Kidney glomerular epithelial cell (primary cell): ENCODE data around the gene FBLIM1.

Experiments
- DNase-seq: peaks from one replicate; lab custom pipeline; 2025; lab: John Stamatoyannopoulos, UW

Gene FBLIM1

GRCh38 chr1:15748690-15749398 lies 9.8 kb upstream of the FBLIM1 start:
- no peak for DNase-seq

- no peak for DNase-seq
Measured at GRCh38 chr1:15749399-15750291, 8.9 kb upstream of the FBLIM1 start.

DNA sequence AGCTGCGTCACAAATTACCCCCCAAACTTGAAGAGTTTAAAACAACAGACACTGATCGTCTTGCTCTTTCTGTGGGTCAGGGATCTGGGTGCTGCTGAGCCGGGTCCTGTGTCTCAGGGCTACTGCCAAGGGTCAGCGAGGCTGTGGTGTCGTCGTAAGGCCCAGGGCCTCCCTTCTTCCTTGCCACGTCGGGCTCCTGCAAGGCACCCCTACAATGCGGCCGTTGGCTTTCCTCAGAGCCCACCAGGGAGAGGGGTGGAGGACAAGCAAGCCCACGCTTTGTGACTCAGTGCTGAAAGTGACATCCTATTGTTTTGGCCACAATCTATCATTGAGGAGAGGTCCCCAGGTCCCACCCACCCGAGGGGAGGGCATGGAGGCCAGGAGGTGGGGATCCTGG lies 7.7 kb upstream of the FBLIM1 start:
- no peak for DNase-seq

- no peak for DNase-seq
Measured at GRCh38 chr1:15751717-15752116, 6.9 kb upstream of the FBLIM1 start.

- no peak for DNase-seq
Measured at GRCh38 chr1:15753776-15754175, 4.8 kb upstream of the FBLIM1 start.

DNA sequence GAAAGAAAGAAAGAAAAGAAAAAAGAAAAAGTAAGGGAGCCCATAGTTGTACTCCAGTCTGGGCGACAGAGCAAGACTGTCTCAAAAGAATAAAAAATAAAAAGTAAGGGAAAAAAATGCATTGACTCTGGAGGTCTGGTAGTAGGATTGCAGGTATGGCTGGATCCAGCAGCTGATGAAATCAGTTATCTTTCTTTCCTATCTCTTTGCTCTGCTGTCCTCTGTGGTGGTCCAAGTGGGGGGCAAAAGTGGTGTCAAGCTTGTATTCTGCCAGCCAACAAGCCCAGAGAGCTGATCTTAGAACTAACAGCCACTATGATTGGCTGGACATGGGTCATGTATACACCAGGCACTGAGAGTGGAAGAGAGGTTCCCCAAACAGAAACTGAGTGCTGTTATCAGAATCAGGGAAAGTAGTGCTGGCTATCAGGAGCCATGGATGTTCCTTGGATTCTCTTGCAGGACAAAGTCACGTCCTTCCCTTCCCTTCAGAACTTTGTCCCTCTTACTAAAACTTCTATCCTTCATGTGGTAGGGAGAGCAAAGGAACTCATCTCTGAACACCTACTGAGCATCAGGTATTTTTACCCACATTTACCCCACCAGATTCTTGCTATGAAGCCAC lies 3.5 kb upstream of the FBLIM1 start:
- no peak for DNase-seq

- no peak for DNase-seq
Measured at GRCh38 chr1:15755646-15756040, 3.0 kb upstream of the FBLIM1 start.

DNA sequence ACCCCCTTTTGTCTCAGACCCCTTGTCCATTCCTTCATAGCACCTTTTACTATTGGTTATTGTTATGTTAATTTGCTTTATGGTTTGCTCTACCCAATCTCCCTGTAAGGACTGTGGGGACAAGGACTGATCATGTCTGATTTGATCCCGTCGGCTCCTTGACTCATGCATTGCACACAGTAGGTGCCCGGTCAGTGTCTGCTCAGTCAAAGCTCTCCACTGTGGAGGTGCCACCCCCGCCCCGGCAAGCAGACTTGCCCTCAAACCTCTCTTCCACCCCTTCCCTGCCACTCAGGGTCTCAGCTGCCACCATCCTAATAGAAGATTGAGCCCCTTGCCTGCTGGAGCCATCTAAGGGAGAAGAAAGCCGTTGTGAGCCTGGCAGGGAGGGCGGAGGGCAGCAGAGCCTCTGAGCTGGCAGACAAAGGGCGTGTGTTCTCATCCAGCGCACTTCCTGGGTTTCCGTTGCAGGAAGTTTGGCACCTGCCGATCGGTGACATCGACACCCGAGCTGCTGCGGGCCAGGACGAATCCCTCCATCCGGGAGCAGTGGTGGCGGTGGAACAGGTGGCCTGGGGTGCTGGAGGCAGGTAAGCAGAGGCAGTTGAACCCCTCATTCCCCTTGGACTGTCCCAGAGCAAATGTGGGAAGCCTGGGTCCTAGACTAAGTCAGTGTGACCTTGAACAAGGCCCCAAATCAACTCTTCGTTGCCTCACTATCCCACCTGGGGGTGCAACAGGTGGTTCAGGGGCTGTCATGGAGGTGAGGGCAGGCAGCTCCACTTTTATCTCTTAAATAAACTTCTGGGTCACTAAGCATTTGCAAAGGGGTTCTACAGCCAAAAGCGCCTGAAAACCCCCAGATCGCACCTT lies 2.2 kb upstream of the FBLIM1 start:
- no peak for DNase-seq

- no peak for DNase-seq
Measured at GRCh38 chr1:15757016-15757543, 1.5 kb upstream of the FBLIM1 start.

DNA sequence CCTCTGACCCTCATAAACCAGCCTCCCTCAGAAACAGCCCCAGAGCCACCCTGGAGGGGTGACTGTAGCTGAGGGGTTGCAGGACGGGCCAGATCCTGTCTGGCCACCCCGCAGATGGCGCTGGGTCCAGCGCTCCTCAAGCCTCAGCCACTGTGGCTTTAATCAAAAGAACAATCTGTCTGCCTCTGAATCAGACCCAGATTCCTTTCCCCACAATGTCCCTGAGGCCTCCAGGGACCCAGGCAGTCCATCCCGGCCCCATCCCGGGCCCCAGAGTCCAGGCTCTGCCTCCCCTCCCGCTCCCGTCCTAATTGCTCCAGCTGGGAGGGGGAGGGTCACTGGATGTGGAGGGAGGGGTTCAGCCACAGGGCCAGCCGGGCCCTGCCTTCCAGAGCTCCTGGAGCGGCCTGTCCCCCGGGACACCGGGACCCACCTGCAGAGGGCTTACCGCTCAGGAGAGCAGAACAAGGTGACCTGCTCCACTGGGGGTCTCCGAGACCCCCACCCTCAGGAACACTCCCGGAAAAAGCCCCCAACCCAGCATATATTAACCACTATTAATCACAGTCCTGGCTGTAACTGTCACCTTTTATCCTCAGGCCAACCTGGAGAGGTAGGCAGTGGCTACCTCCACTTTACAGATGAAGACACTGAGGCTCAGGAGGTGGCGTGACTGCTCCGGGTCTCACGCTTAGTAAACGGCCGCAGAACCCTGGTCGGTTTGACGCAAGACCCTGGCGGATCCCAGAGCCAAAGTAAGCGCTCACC lies 836 bp upstream of the FBLIM1 start:
- no peak for DNase-seq

DNA sequence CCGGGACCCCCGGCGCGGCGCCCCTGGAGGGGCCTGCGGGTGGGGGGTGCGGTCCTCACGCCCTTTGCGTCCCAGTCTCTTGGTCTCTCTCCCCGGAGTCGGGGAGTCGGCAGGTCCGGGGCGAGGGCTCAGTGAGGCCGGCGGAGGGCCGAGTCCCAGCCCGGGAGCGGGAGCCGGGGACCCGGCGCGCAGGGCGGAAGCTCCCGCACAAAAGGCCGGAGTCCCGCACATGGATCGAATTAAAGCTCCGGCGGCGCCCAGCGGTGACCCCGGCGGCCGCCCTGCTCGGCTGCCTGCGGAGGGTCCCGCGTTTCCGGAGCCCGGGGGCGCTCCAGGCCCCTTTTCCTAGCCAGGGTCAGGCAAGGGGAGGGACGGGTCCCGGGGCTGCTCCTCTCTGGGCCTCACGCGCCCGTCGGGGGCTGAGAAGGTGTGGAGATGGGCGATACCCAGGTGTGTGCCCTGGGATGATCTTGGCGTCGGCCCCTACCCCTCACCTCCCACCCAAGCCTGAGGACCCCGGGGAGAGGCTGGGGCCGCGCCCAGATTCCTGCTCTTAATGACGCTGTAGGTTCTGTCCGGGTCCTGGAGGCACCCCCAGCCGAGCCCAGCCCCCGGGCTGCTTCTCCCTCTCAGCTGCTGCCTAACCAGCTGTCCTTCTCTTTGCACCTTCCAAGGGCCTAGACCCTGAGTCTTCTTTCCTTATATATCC lies 512 bp downstream of the FBLIM1 start:
- DNase-seq: no peak

GRCh38 chr1:15760520-15761211 lies 2.1 kb downstream of the FBLIM1 start:
- peak; percentile 38 for DNase-seq

DNA sequence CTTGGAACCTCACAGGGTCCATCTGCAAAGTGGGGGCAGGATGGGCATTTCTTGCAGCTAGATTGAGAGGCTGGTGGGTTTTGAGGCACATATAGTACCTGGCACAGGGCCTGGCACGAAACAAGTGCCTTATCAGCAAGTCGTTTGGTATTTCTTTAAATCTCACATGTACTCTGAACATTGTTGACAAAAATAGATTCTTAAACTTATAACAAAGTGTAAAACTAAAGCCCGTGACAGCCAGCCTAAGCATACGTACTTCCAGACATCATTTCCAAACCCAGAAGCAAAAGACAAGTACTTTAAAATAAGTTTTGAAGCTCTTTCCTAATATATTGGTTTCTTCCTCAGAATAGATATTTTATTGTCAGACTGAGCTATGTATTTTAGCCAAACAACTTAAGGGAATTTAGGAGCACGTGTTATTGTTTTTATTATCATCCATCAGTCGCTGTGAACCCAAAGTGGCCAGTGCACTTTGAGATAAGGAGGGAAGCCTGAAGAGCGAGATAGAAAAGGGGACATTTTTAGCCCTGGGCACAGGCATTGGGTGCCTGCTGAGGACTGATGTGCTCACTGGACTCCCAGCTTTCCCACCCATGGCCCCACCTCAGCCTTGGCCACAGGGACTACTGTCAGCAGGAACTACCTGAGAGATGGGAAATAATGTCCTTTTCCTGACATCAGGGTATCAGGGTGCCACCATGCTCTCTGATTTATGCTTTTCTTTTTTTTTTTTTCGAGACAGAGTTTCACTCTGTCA lies 3.0 kb downstream of the FBLIM1 start:
- no peak for DNase-seq

DNA sequence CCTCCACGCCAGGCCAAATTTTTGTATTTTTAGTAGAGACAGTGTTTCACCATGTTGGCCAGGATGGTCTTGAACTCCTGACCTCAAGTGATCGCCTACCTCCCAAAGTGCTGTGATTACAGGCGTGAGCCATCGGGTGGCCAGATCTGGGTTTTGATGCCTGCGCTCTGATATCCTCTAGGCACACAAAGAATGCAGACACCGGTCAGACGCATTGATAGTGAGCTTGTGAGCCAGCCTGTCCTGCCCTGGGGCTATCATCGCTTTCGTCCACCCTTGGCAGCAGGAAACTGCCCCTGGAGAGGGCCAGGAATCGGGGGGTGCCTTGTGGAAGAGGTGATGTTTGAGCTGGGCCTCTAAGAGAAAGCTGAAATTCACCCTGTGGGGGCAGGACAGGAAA lies 4.0 kb downstream of the FBLIM1 start:
- no peak for DNase-seq

DNA sequence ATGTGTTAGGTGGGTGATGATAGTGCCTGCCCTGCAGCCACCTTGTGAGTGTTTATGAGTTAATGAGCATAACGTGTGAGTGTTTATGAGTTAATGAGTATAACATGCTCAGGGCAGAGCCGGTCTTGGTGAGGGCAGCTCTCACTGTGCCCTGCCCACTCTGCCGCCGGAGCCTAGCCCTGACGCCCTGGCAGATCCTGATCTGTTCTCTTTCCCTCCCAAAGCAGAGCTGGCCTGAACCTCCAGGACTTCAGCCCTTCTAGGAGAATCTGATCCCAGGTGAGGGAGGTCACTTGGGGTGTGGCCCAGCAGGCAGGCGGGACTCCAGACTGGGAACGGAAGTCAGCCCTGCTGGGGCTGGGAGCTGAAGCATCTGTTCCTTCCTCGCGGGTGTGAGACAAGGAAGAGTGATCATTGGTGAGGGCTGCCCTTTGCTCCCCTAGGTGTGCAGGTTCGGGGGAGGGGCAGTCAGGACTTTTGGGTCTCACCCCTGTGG lies 5.7 kb downstream of the FBLIM1 start:
- no peak for DNase-seq

GRCh38 chr1:15764890-15765289 lies 6.3 kb downstream of the FBLIM1 start:
- no peak for DNase-seq

GRCh38 chr1:15765495-15766194 lies 7.0 kb downstream of the FBLIM1 start:
- no peak for DNase-seq

- no peak for DNase-seq
Measured at GRCh38 chr1:15767941-15768340, 9.3 kb downstream of the FBLIM1 start.
